Measurements from ENCODE around the gene EIF4B.
A peak's percentile ranks its signal among the peaks of the same experiment; 100 is the strongest.

EIF4B gene

DNA sequence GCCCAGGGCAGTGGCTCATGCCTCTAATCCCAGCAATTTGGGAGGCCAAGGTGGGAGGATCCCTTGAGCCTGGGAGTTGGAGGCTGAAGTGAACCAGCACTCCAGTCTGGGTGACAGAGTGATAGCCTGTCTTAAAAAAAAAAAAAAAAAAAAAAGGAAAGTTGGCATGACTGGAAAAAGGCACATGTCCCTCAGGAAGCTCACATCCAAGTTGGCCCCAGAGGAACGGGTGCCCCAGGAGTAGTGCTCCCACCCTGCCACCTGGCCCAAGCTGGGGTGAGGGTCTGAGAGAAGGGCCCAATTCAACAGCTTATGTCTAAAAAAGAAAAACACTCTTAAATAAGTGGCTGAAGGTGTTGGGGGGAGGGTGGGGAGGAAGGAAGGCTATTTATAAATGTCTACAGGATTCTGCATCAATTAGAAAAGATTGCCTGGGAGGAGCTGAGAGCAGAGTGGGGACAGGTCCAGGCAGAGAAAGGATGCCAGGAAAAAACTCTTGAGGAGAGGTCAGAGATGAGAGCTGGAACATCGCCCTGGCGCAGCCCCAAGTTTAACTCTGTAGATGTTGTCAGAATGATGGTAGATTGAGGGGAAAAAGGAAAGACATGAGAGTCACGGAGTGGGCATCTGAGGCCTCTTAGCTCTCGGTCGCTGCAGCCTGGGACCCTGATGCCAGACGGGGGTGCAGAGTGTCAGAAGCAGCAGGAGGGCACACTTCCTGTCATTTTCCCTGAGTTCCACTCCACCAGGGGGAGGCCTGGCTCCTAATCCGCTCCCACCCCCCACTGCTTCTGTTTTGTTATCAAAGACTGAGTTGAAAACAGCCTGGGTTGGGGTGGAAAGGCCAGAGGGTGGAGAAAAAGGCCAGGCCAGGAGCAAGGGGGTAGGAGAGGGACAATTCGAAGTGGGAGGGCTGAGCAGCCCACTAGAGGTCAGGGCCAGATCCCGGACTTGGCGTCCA lies 65.6 kb downstream of the EIF4B start:
- no peak for DNase-seq

DNA sequence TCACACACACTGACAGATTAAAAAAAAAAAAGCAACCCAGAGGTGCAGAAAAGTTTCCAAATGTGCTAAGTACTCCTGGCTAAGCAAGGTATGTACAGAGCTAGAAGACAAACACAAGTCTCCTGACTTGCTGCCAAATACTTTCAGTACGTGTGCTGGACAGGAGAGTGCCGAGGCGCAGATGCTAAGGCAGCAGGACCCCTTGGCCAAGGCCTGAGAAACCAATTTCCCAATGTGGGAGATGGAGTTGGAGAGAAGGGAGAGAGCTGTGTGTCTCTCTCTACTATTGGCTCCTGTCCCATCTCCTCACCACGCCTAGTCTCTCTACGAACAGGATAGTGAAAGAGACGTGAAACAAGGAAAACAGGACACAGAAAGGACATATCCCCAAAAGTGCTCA lies 67.6 kb downstream of the EIF4B start:
- DNase-seq = no peak

DNA sequence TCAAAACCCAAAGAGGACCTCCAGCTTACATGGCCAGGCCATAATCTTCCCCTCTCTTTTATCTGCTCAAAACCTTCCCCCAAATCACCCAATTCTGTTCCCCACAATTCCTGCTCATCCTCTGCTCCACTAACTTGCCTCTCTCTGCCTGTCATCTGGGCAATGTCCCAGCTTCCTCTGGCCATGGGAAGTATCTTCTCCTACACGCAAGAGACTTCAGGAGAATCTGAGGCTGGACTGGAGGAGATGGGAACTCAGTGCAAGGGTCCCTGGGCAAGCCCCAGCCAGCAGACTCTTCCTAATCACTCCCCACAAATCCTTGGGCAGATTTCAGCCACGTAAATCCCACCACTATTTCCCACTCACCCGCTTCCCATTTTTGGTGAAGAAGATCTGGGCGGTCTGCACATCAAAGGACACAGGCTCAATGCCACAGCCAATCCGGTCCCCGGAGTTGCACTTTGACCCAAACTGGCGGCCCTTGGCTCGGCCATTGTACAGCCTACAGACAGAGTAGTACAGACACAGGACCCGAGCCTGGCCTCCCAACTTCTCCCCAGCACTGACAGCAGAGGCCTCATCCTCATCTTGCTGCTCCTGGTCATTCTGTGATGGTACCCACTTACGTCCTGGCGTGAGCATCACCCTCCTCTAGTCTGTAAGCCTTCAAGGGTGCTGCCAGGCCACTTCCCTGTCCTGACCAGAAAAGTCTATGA lies 68.2 kb downstream of the EIF4B start:
- no peak for DNase-seq

DNA sequence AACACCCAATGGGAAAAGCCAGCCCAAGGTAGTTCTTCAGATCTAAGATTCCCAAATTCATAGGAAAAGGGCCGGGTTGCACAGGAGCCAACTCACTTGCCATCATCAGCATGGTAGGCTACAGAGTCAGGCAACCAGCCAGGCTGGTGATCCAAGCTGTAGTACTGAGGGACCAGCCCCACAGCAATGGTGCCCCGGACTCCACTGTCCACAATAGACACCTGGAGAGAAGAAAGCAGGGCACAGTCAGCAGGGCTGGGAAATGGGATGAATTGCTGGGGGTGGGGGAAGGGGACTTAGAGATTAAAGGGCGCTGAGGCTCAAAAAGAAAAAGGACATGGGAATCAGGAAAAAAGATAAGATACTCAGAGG lies 68.7 kb downstream of the EIF4B start:
- DNase-seq = no peak

DNA sequence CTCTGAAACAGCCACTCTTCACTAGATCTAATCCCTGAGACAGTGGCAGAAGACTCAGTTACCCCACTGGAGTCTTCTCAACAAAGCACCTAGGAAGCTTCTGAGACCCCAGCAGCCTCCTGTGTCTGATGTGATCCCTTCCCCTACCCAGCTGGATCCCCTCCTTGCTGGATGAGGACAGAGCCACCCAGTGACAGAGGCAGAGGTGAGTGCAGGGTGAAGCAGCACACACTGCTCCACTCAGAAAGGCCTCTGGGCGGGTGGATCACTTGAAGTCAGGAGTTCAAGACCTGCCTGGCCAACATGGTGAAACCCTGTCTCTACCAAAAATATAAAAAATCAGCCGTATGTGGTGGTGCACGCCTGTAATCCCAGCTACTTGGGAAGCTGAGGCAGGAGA lies 70.2 kb downstream of the EIF4B start:
- DNase-seq = no peak

DNA sequence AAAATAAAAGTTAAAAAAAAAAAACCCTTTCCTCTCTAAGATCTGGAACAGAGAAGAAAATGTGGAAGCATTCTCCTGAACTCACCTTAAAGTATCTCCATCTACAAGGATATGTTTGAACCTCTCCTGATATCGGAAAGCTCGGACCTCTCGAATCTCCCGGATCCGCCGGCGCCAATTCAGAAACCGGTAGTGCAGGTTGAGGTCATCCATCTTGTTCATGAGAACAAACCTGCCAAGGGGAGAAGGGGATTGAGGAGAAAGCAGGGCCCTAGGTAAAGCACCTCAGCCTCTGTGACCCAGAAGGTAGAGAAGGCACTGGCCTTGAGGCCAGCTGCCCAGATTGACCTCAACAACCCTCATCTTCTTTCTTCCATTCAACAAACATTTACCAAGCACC lies 70.8 kb downstream of the EIF4B start:
- DNase-seq = no peak

DNA sequence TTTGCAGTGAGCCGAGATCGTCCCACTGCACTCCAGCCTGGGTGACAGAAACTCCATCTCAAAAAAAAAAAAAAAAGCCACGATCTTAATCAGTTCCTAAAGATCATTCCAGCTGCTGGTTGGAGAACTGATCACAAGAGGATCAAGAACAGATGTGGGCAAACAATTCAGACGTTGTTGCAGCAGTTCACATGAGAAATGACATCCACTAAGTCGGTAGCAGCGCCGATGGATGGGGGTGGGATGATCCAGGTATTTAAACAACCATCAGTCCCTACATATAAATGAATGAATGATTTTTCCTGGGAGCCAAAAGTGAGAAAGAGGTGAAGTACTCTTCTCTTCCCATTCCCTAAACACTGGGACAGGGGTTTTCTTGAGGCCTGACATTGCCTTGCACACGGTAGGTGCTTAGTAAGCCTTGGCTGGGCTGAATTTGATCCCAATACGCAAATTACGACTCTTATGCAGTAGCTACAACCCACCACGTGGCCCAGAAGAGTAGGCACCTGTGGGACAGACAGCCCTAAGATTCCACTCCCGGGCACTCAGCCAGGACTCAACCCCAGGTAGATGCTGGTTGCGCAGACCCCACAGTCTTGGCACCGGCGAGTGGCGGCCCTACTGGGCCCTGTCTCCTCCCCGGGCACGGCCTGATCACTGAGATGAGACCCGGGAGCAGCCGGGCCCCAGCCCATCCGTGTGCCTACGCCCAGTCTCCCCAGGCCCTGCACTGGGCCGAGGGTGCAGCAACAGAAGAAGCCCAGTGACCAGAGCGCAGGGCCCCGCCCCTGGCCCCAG lies 72.4 kb downstream of the EIF4B start:
- DNase-seq = peak; percentile 61

DNA sequence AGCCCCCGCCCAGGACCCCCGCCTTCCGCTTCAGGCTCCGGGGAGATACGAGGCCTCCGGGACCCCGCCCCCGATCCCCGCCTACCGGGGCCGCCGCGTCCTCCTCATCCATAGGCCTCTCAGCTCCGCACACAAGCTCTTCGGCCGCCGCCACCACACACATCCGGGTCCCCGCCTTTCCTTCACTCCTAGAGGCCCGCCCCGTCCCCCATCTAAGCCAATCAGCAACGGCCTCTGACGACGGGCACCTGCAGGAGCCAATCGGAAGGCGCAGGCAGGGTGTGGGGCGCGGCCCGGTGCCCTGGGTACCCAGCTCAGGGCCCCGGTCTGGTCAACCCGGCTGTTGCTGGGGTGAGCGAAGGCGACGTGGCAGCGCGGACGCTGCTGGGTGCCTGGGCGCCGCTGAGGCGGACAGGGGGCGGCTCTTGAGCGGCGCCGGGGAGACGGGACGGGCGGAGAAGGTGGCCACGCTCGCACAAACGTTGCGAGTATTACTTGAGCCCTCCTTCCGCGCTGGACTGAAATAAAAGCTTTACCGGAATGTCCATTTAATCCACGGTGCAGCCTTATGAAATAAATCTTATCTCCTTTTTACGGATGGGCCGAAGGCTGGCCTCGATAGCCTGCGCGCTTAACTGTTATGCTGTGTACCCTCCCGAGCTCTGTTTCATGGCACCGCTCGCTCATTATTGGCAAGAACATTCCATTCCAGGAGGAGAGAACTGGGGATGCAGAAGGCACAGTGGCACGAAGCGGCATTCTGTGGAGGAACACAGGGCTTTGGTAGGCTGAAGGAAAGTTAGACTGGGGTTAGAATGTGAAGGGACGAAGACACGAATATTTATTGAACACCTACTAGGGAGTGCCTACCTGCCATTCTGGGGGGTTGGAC lies 73.2 kb downstream of the EIF4B start, which contains the start of gene SPRYD3:
SPRYD3 (minus strand) TSS at position 165 of the 892 bp plus-strand sequence; CDS start at position 108, 57 bp downstream.
- DNase-seq = peak; percentile 97

DNA sequence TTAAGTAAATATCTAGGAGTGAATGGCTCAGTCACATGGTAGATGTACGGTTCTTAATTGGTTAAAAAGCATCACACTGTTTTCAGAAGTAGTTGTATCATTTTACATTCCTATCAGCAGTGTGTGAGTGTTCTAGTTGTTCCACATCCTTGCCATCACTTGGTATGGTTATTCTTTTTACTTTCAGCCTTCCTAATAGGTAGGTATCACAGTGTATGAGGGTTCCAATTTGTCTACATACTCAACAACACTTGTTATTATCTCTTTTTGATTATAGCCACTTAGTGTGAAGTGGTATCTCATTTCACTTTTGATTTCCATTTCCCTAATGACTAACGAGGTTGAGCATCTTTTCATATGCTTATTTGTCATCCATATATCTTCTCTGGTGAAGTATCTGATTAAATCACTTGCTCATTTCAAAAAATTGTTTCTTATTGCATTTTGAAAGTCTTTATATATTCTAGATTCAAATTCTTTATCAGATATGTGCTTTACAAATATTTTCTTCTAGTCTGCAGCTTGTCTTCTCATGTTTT lies 76.5 kb downstream of the EIF4B start:
- DNase-seq = no peak

DNA sequence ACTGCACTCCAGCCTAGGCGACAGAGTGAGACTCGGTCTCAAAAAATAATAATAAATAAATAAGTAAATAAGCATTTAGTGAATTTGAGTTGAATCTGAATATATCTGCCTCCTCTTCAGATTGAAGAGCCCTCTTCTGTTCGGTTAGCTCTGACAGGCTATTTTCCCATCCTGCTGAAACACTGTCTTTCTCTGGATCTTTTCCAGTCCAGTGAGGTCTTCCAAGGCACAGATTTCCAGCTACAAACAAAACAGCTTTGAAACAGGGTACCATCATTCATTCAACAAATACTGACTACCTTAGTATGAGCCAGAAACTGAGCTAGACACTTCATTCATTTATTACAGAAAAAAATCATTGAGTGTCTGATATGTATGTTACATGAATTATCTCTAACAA lies 80.1 kb downstream of the EIF4B start:
- DNase-seq = no peak

DNA sequence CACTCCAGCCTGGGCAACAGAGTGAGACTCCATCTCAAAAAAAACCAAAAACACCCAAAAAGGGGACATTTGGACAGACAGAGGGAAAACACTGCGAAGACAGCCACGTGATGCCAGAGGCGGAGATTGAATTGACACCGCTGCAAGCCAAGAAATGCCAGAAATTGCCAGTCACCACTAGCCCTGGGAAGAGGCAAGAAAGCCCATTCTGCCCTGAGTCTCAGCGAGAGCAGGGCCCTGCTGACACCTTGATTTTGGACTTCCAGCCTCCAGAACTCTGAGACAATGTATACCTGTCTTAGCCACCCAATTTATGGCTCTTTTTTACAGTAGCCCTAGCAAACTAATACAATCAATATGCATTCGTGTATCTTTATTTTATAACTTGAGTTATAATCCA lies 83.8 kb downstream of the EIF4B start:
- no peak for DNase-seq

DNA sequence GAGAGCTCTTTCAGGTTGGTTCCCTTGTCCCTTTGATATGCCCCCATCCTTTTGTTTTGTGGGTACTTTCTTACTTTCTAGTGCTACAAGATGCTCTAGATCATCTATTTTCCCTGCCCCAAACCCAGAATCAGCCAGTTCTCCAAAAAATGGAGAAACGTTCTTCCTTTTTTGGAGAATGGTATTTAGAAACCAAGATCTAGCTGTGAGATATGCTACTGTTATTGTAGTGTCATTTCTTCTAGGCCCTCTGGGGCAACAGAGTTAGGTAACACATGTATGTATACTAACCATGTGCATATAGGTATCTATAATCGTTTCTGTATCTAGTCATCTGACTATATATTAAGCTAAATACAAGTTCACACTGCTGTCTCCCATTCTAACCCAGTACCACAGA lies 84.3 kb downstream of the EIF4B start:
- peak; percentile 55 for DNase-seq

DNA sequence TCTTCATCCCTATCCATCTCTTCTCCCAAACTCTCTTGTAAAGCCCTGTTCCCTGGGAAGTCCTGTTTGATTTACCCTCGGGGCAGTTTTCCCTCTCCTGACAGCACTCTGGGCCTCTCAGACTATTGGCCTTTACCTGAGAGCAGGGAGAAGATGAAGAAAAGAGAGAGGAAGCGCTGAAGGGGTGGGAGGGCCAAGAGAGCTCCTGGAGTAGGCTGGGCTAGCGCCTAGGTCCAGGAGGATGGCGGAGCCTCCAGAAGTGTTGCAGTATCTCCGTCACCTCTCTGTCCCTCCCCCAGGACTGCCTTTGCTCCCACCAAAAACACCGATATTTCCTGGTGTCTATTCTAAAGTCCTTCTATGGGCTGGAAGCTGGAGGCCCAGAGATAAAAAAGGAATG lies 85.5 kb downstream of the EIF4B start:
- no peak for DNase-seq
